ENCODE results near the gene ADAMTS16.

ADAMTS16 gene

GRCh38 chr5:5332287-5332686 lies 192.2 kb downstream of the ADAMTS16 start:
- in situ Hi-C loops (cut with HindIII; ENCODE audit: low sequenced_read_pairs): loop anchor here (5.0 kb wide), 1 partner anchor 35 kb away; no protein-coding TSS in a partner anchor

GRCh38 chr5:5335107-5335506 lies 195.0 kb downstream of the ADAMTS16 start:
- in situ Hi-C loops (cut with HindIII; ENCODE audit: low sequenced_read_pairs): no loop called here

GRCh38 chr5:5335700-5336264 lies 195.7 kb downstream of the ADAMTS16 start:
- in situ Hi-C loops (cut with HindIII; ENCODE audit: low sequenced_read_pairs): no loop called here

- in situ Hi-C loops (cut with HindIII; ENCODE audit: low sequenced_read_pairs): no loop called here
Observed at GRCh38 chr5:5339257-5339656, 199.1 kb downstream of the ADAMTS16 start.

- in situ Hi-C loops (cut with HindIII; ENCODE audit: low sequenced_read_pairs): no loop called here
Observed at GRCh38 chr5:5340206-5340729, 200.1 kb downstream of the ADAMTS16 start.

GRCh38 chr5:5341531-5342292 lies 201.6 kb downstream of the ADAMTS16 start:
- in situ Hi-C loops (cut with HindIII; ENCODE audit: low sequenced_read_pairs): no loop called here

GRCh38 chr5:5342784-5343183 lies 202.7 kb downstream of the ADAMTS16 start:
- in situ Hi-C loops (cut with HindIII; ENCODE audit: low sequenced_read_pairs): no loop called here

- in situ Hi-C loops (cut with HindIII; ENCODE audit: low sequenced_read_pairs): no loop called here
Observed at GRCh38 chr5:5343568-5343967, 203.4 kb downstream of the ADAMTS16 start.

- in situ Hi-C loops (cut with HindIII; ENCODE audit: low sequenced_read_pairs): no loop called here
Observed at GRCh38 chr5:5344051-5344571, 204.0 kb downstream of the ADAMTS16 start.

GRCh38 chr5:5344606-5345005 lies 204.5 kb downstream of the ADAMTS16 start:
- in situ Hi-C loops (cut with HindIII; ENCODE audit: low sequenced_read_pairs): no loop called here

GRCh38 chr5:5347442-5347841 lies 207.3 kb downstream of the ADAMTS16 start:
- in situ Hi-C loops (cut with HindIII; ENCODE audit: low sequenced_read_pairs): no loop called here

- in situ Hi-C loops (cut with HindIII; ENCODE audit: low sequenced_read_pairs): no loop called here
Observed at GRCh38 chr5:5348135-5348534, 208.0 kb downstream of the ADAMTS16 start.

GRCh38 chr5:5348576-5348975 lies 208.4 kb downstream of the ADAMTS16 start:
- in situ Hi-C loops (cut with HindIII; ENCODE audit: low sequenced_read_pairs): no loop called here

GRCh38 chr5:5350101-5350500 lies 210.0 kb downstream of the ADAMTS16 start:
- in situ Hi-C loops (cut with HindIII; ENCODE audit: low sequenced_read_pairs): no loop called here

- in situ Hi-C loops (cut with HindIII; ENCODE audit: low sequenced_read_pairs): no loop called here
Observed at GRCh38 chr5:5351288-5351979, 211.3 kb downstream of the ADAMTS16 start.

GRCh38 chr5:5352675-5353074 lies 212.5 kb downstream of the ADAMTS16 start:
- in situ Hi-C loops (cut with HindIII; ENCODE audit: low sequenced_read_pairs): no loop called here

- in situ Hi-C loops (cut with HindIII; ENCODE audit: low sequenced_read_pairs): no loop called here
Observed at GRCh38 chr5:5353681-5354080, 213.6 kb downstream of the ADAMTS16 start.

GRCh38 chr5:5356765-5357164 lies 216.6 kb downstream of the ADAMTS16 start:
- in situ Hi-C loops (cut with HindIII; ENCODE audit: low sequenced_read_pairs): no loop called here

GRCh38 chr5:5359618-5360017 lies 219.5 kb downstream of the ADAMTS16 start:
- in situ Hi-C loops (cut with HindIII; ENCODE audit: low sequenced_read_pairs): no loop called here

GRCh38 chr5:5360363-5360940 lies 220.3 kb downstream of the ADAMTS16 start:
- in situ Hi-C loops (cut with HindIII; ENCODE audit: low sequenced_read_pairs): no loop called here

- in situ Hi-C loops (cut with HindIII; ENCODE audit: low sequenced_read_pairs): no loop called here
Observed at GRCh38 chr5:5360941-5361520, 220.9 kb downstream of the ADAMTS16 start.
